CD4-positive, CD25-positive, alpha-beta regulatory T cell (primary cell): ENCODE data around the gene SLC12A5. TPM values are rescaled to one million over a fixed set of nuclear protein-coding genes. Genes with fewer than 3 reads are reported as not detected.
"Not testable (repeated sequence)": the region's sequence is repeated elsewhere in the genome, so short reads cannot be mapped to it uniquely, and the experiment has no call there.

Experiments used
- ATAC-seq, 2 donors: fragments of 150-1000 bp; cut with Tn5 transposase; one replicate each; pipeline ENCODE4 v1.10.0; 2021; ENCODE audit warnings: low read depth in 2 of 2, moderate number of reproducible peaks in 2 of 2, moderate library complexity in 1 of 2
- DNase-seq, 3 donors: peaks; one replicate each; pipeline versions ENCODE4 v3.0.0 to v3.0.0-alpha.2; 2012 to 2022; ENCODE audit warnings: mixed read lengths in 1 of 3
- H3K27ac ChIP-seq: one replicate; pipeline ENCODE4 v1.7.0; 2013; ENCODE audit warnings: mild to moderate bottlenecking, low read length; ENCODE audit not compliant: insufficient read depth, poor library complexity, severe bottlenecking
- H3K27me3 ChIP-seq: one replicate; pipeline ENCODE4 v1.7.0; 2013; ENCODE audit warnings: low read length; ENCODE audit not compliant: control insufficient read depth, insufficient read depth
- H3K36me3 ChIP-seq: one replicate; pipeline ENCODE4 v1.7.0; 2013; ENCODE audit warnings: mild to moderate bottlenecking, low read length, moderate library complexity; ENCODE audit not compliant: control insufficient read depth, insufficient read depth
- H3K4me1 ChIP-seq: 2 replicates; pipeline ENCODE4 v1.7.0; 2013; ENCODE audit warnings: mild to moderate bottlenecking, low read length; ENCODE audit not compliant: insufficient read depth, control insufficient read depth, poor library complexity, severe bottlenecking
- H3K4me3 ChIP-seq: one replicate; pipeline ENCODE4 v1.7.0; 2013; ENCODE audit warnings: low read depth, mild to moderate bottlenecking, low read length, moderate library complexity
- H3K9me3 ChIP-seq, 2 experiments: 1 replicate in 1 of 2; 2 replicates in 1 of 2; pipeline ENCODE4 v1.7.0; 2013; ENCODE audit warnings: low read length in 2 of 2, mild to moderate bottlenecking in 1 of 2, moderate library complexity in 1 of 2; ENCODE audit not compliant: control insufficient read depth in 2 of 2
- H3K27ac Mint-ChIP-seq, 3 donors: one replicate each; pipeline ENCODE4 v1.8.0; 2020 to 2022; ENCODE audit warnings: mild to moderate bottlenecking in 3 of 3, mixed read lengths in 3 of 3, moderate library complexity in 2 of 3
- H3K27me3 Mint-ChIP-seq: one replicate; pipeline ENCODE4 v1.8.0; 2022; ENCODE audit warnings: mild to moderate bottlenecking, mixed read lengths
- H3K36me3 Mint-ChIP-seq: one replicate; pipeline ENCODE4 v1.8.0; 2020; ENCODE audit warnings: mixed read lengths
- H3K4me1 Mint-ChIP-seq, 4 donors: one replicate each; pipeline ENCODE4 v1.8.0; 2020 to 2022; ENCODE audit warnings: mixed read lengths in 4 of 4, mild to moderate bottlenecking in 1 of 4
- H3K4me3 Mint-ChIP-seq, 4 donors: one replicate each; pipeline ENCODE4 v1.8.0; 2020 to 2022; ENCODE audit warnings: mild to moderate bottlenecking in 4 of 4, mixed read lengths in 4 of 4, moderate library complexity in 3 of 4
- H3K9me3 Mint-ChIP-seq, 7 donors: one replicate each; pipeline ENCODE4 v1.8.0; 2020 to 2022; ENCODE audit warnings: mixed read lengths in 7 of 7, mild to moderate bottlenecking in 3 of 7, moderate library complexity in 2 of 7
- polyA plus RNA-seq, 4 donors: library from polyadenylated mRNA; unstranded; fragments of 300-500 nt; fragmentation: Illumina TruSeq; gene quantifications; one replicate each; pipeline ENCODE4 v1.2.3, GENCODE V29; 2021
- total RNA-seq: library from RNA; stranded (reverse); gene quantifications from one replicate; pipeline ENCODE4 v1.2.3, GENCODE V29; 2022

Gene SLC12A5
- total and polyA plus RNA-seq, 5 donors from 2014 or later: not detected

DNA sequence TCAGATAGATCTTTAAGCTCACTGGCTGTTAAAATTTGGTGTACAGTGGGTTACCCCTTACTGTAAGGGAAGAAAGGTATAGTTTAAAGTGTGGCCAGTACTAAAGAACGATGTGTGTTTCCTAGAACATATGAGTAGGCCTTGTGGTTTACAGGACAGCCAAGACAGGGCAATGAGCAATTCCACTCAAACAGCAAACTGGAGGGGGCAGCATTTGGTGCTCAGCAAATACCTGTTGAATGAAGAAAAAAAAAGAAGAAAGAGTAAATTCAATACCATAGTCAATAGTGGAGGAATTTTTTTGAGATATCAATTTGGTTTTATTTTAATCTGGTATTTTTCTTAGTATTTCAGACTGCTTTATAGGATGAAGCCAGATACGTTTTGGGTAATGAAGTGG, 64.5 kb downstream of the SLC12A5 start:
- H3K36me3 ChIP-seq: no peaks in the 10 kb centered on the region
- no peak overlapping the region for H3K4me3 ChIP-seq
- H3K9me3 ChIP-seq: no peaks in the 10 kb centered on the region
- Mint-ChIP-seq H3K4me3 (peak overlapping the region in 2 of 4 donors; percentile 13 to 59), H3K36me3 (no peaks in the 10 kb centered on the region), H3K4me1 (peaks cover 5 to 16% (median 7%) of the 10 kb centered on the region in 4 donors), H3K9me3 (peaks cover 0 to 1% (median 0%) of the 10 kb centered on the region in 7 donors), H3K27me3 (peaks cover 25% of the 10 kb centered on the region), H3K27ac (no peak overlapping the region)
- ATAC-seq (no peak), DNase-seq (no peak)
- H3K4me1 ChIP-seq: peaks cover 10% of the 10 kb centered on the region
- H3K27me3 ChIP-seq: peaks cover 4% of the 10 kb centered on the region
- H3K27ac ChIP-seq: no peak overlapping the region

GRCh38 chr20:46099491-46100287, 70.7 kb downstream of the SLC12A5 start:
- no peak overlapping the region for H3K4me3 Mint-ChIP-seq
- no peak overlapping the region for H3K4me3 ChIP-seq
- DNase-seq: peak in 1 of 3 donors; percentile 18
- no peak for ATAC-seq
- H3K36me3 ChIP-seq: no peaks in the 10 kb centered on the region
- no peak overlapping the region for H3K27ac ChIP-seq
- H3K4me1 Mint-ChIP-seq: no peaks in the 10 kb centered on the region
- H3K9me3 Mint-ChIP-seq: peaks cover 0 to 3% (median 0%) of the 10 kb centered on the region in 7 donors
- H3K4me1 ChIP-seq: no peaks in the 10 kb centered on the region
- peaks cover 0 to 6% of the 10 kb centered on the region in 2 experiments for H3K9me3 ChIP-seq
- H3K36me3 Mint-ChIP-seq: peaks cover 3% of the 10 kb centered on the region
- peaks cover 34% of the 10 kb centered on the region for H3K27me3 ChIP-seq
- peaks cover 53% of the 10 kb centered on the region for H3K27me3 Mint-ChIP-seq
- no peak overlapping the region for H3K27ac Mint-ChIP-seq

DNA sequence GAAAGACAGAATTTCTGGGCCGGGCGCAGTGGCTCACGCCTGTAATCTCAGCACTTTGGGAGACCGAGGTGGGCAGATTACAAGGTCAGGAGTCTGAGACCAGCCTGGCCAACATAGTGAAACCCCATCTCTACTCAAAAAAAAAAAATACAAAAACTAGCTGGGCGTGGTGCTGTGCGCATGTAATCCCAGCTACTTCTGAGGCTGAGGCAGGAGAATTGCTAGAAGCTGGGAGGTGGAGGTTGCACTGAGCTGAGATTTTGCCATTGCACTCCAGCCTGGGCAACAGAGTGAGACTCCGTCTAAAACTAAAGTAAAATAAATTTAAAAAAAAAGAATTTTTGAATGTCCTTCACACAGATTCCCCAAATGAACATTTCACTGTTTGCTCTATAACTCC, 71.4 kb downstream of the SLC12A5 start:
- peaks cover 39% of the 10 kb centered on the region for H3K27me3 ChIP-seq
- H3K36me3 ChIP-seq, H3K4me1 ChIP-seq, H3K9me3 ChIP-seq, H3K4me3 Mint-ChIP-seq, ATAC-seq, H3K27ac ChIP-seq, H3K9me3 Mint-ChIP-seq, H3K4me1 Mint-ChIP-seq, DNase-seq, H3K4me3 ChIP-seq, H3K27ac Mint-ChIP-seq, H3K36me3 Mint-ChIP-seq: not testable (repeated sequence)
- H3K27me3 Mint-ChIP-seq: peaks cover 56% of the 10 kb centered on the region

DNA sequence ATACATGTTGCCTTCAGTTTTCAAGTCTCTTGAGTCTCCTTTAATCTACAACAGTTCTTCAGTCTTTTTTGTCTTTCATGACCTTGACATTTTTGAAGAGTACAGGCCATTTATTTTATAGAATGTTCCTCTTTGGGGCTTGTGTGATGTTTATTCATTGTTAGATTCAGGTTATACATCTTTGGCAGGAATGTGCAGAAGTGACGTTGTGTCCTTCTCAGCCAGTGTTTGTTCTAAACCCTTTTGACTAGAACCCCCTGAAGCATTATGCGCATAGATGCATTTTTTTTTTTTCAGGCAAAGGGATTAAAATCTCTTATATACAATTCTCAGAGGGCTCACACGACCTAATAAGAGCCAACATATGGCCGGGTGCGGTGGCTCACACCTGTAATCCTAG, 72.0 kb downstream of the SLC12A5 start:
- ATAC-seq (no peak), DNase-seq (no peak)
- H3K9me3 Mint-ChIP-seq: peaks cover 0 to 3% (median 0%) of the 10 kb centered on the region in 7 donors
- H3K4me3 ChIP-seq: no peak overlapping the region
- H3K4me1 ChIP-seq: no peaks in the 10 kb centered on the region
- H3K27ac Mint-ChIP-seq: no peak overlapping the region
- H3K4me3 Mint-ChIP-seq: no peak overlapping the region
- H3K4me1 Mint-ChIP-seq: no peaks in the 10 kb centered on the region
- peaks cover 0 to 6% of the 10 kb centered on the region in 2 experiments for H3K9me3 ChIP-seq
- H3K36me3 Mint-ChIP-seq: peaks cover 3% of the 10 kb centered on the region
- H3K27ac ChIP-seq: no peak overlapping the region
- H3K27me3 ChIP-seq: peaks cover 40% of the 10 kb centered on the region
- no peaks in the 10 kb centered on the region for H3K36me3 ChIP-seq
- peaks cover 60% of the 10 kb centered on the region for H3K27me3 Mint-ChIP-seq

- peaks cover 0 to 6% of the 10 kb centered on the region in 2 experiments for H3K9me3 ChIP-seq
- H3K27me3 Mint-ChIP-seq: peaks cover 66% of the 10 kb centered on the region
- H3K27ac ChIP-seq: no peak overlapping the region
- ATAC-seq (no peak), DNase-seq (no peak)
- H3K4me1 ChIP-seq: no peaks in the 10 kb centered on the region
- H3K4me3 ChIP-seq: no peak overlapping the region
- peaks cover 3% of the 10 kb centered on the region for H3K36me3 Mint-ChIP-seq
- H3K27me3 ChIP-seq: peaks cover 45% of the 10 kb centered on the region
- H3K4me1 Mint-ChIP-seq: no peaks in the 10 kb centered on the region
- H3K36me3 ChIP-seq: no peaks in the 10 kb centered on the region
- H3K27ac Mint-ChIP-seq: no peak overlapping the region
- H3K4me3 Mint-ChIP-seq: no peak overlapping the region
- H3K9me3 Mint-ChIP-seq: peaks cover 0 to 3% (median 0%) of the 10 kb centered on the region in 7 donors
Measured at GRCh38 chr20:46101957-46102356, 72.9 kb downstream of the SLC12A5 start.

- Histone ChIP-seq H3K4me1 (no peaks in the 10 kb centered on the region), H3K4me3 (no peak overlapping the region), H3K9me3 (peaks cover 0 to 6% of the 10 kb centered on the region in 2 experiments), H3K36me3 (no peaks in the 10 kb centered on the region), H3K27ac (no peak overlapping the region), H3K27me3 (peaks cover 51% of the 10 kb centered on the region)
- Mint-ChIP-seq H3K27me3 (peaks cover 65% of the 10 kb centered on the region), H3K27ac (no peak overlapping the region), H3K4me1 (no peaks in the 10 kb centered on the region), H3K36me3 (peaks cover 3% of the 10 kb centered on the region), H3K9me3 (peaks cover 0 to 3% (median 0%) of the 10 kb centered on the region in 7 donors), H3K4me3 (no peak overlapping the region)
- ATAC-seq (no peak), DNase-seq (no peak)
Measured at GRCh38 chr20:46102940-46103339, 73.9 kb downstream of the SLC12A5 start.

DNA sequence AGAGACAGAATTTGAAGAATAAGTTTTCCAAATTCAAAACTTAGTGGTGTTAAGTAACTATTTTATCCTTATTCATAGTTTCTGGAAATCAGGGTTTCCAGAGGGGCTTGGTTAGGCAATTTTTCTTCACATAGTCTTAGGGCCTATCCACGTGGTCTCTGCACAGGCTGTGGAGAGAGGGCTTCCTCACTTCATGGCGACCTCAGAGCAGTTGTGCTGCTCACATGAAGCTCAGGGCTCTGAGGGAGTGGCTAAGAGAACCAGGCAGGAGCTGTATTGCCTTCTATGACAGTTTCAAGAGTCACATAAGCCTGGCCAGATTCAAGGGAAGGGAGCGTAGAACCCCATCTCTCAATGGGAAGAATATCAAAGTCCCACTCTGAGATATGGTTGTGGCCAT, 75.2 kb downstream of the SLC12A5 start:
- Histone ChIP-seq H3K9me3 (peaks cover 0 to 6% of the 10 kb centered on the region in 2 experiments), H3K36me3 (no peaks in the 10 kb centered on the region), H3K4me1 (no peaks in the 10 kb centered on the region), H3K27me3 (peaks cover 48% of the 10 kb centered on the region), H3K4me3 (no peak overlapping the region), H3K27ac (no peak overlapping the region)
- Mint-ChIP-seq H3K9me3 (peaks cover 0 to 3% (median 0%) of the 10 kb centered on the region in 7 donors), H3K4me3 (no peak overlapping the region), H3K27me3 (peaks cover 62% of the 10 kb centered on the region), H3K4me1 (no peaks in the 10 kb centered on the region), H3K27ac (no peak overlapping the region), H3K36me3 (peaks cover 3% of the 10 kb centered on the region)
- no peak for ATAC-seq
- DNase-seq: no peak

GRCh38 chr20:46107061-46107460, 78.0 kb downstream of the SLC12A5 start:
- Histone ChIP-seq H3K27ac (no peak overlapping the region), H3K4me1 (no peaks in the 10 kb centered on the region), H3K27me3 (peaks cover 49% of the 10 kb centered on the region), H3K36me3 (no peaks in the 10 kb centered on the region), H3K9me3 (peaks cover 0 to 4% of the 10 kb centered on the region in 2 experiments), H3K4me3 (no peak overlapping the region)
- Mint-ChIP-seq H3K9me3 (peaks cover 0 to 3% (median 0%) of the 10 kb centered on the region in 7 donors), H3K4me3 (no peak overlapping the region), H3K4me1 (no peaks in the 10 kb centered on the region), H3K27ac (no peak overlapping the region), H3K27me3 (peaks cover 65% of the 10 kb centered on the region), H3K36me3 (no peaks in the 10 kb centered on the region)
- ATAC-seq (no peak), DNase-seq (no peak)
